ENCODE measurements around the gene KANSL2.
"Not testable (repeated sequence)": the region's sequence is repeated elsewhere in the genome, so short reads cannot be mapped to it uniquely, and the experiment has no call there.

Gene KANSL2

DNA sequence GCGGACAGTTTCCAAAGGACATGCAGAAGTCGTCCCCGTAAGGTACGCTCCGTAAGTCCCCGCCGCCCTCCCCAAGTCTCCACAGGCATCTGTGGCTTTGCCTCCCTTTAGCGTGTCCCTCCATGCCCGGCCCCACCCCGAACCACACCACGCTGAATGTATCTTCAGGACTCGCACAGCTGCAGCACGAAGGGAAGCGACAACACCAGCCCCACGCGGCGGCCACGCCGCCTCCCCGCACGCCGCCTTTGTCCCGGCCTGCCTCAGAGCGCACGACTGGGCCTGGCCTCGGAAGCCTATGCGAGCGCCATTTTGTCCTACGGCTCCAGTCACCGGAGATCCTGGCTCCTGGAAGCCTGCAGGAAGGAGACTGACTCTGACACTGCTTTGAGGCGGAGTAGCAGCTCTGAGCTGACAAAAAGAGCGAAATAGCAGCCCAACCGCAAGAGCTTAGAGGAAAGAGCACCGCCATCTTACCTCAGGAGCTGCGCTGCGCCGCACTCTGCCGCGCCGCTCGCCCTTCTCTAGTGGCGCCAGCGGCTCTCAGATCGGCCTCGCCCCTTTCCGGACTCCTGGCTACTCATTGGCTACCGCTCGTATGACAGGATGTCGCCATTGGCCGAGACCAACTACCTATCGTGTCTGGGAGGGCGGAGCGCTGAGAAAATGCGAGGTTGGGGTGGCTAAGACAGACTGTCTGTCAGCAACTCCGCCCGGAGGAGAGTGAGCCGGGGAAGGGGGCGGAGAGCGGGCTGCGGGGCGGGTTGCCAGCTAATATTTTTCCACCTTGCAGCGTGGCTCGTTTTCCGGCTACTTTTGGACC, at the start of gene KANSL2:
KANSL2 (minus strand) TSS at position 529 of the 823 bp plus-strand sequence. CDS start 606 bp downstream, outside the sequence.
- DNase-seq, result peak; percentile 91

DNA sequence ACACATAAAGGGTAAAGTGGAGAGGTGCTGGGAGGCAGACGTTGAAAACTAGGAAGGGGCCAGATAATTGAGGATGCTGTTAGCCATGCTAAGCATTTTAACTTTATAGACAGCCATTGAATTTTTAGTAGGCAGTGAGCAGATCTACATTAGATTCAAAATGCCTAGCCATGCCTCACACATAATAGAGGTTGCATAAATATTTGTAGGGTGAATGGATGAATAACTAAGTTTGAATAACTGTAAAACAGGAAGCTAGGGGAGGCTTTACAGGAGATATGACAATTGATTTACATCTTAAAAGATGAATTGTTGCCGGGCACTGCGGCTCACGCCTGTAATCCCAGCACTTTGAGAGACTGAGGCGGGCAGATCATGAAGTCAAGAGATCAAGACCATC, 46.8 kb upstream of the KANSL2 start:
- no peak for DNase-seq

GRCh38 chr12:48720737-48721136, 38.7 kb upstream of the KANSL2 start:
- DNase-seq, result not testable (repeated sequence)

DNA sequence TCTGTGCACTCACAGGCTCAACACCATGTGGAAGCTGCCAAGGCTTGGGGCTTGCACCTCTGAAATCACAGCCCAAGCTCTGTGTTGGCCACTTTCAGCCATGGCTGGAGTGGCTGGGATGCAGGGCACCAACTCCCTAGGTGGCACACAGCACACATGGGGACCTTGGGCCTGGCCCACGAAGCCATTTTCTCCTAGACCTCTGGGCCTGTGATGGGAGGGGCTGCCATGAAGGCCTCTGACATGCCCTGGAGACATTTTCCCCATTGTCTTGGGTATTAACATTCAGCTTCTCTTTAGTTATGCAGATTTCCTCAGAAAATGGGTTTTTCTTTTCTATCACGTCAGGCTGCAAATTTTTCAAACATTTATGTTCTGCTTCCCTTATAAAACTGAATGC, 38.1 kb upstream of the KANSL2 start:
- DNase-seq, result not testable (repeated sequence)

DNA sequence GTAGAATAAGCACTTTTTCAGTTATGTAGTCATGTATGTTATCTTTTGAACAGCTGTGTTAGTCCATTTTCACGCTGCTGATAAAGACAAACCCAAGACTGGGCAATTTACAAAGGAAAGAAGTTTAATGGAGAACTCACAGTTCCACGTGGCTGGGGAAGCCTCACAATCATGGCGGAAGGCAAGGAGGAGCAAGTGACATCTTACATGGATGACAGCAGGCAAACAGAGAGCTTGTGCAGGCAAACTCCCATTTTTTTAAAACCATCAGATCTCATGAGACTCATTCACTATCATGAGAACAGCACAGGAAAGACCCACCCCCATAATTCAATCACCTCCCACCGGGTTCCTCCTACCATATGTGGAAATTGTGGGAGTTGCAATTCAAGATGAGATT, 37.0 kb upstream of the KANSL2 start:
- not testable (repeated sequence) for DNase-seq

DNA sequence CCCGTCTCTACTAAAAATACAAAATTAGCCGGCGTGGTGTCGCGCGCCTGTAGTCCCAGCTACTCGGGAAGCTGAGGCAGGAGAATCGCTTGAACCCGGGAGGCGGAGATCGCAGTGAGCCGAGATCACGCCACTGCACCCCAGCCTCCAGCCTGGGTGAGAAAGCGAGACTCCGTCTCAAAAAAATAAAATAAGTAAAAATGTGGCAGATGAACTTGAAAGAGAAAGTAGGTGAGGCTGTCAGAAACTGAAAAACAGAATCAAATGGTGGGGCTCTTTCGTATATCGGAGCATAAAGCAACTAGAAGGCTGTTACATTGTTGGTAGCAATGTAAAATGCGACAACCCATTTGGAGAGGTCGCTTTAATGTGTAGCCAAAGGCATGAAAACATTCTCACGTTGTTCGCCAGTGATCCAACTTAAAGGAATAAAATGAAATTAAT, 35.2 kb upstream of the KANSL2 start:
- no peak for DNase-seq

DNA sequence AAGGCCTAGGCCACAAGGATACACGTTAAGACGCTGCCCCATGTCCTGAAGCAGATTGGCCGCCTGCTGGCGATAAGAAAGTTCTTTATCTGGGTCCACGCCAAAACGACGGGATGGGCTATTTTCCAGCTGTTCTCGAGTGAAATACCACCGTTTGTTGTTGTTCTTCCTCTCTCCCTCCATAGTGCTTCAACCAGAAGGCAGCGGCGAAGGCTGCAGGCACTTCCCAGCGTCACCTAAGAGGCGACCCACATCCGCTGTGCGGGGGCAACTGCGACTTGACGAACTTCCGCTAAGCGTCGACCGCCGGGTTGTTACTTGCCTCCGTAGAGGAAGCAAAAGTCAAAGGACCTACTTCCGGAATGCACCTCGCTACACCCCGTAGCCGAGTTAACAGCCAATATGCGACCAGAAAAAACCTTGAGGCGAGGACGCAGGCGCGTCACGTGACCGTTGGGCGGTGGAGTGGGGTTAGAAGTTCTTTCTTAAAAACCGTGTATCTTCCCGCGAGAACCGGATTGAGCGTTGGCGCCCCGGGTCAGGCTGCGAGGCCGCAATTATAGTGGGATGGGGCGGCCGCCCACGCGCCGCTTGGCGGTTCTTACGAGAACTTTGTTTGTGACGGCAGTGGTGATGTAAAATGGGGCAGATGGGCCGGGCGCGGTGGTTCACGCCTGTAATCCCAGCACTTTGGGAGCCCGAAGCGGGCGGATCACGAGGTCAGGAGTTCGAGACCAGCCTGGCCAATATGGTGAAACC, 34.6 kb upstream of the KANSL2 start, which contains the start of gene CCNT1:
CCNT1 (minus strand) TSS at position 215 of the 759 bp plus-strand sequence; CDS start at position 183, 32 bp downstream.
- peak; percentile 95 for DNase-seq

DNA sequence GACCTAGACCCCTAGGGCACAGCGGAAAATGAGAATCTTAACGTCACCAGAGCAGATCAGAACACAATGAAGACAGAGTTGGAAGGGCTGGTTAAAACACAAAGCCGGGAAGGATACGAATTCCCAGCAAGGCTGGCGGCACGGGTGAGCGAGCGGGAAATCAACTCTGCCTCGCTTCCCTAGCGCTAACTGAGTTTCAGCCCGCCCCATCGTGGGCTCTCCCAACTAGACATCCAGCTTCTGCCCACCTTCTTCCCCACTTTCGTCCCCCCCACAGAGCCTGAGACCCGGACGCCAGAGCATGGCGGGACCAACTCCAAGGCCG, 34.1 kb upstream of the KANSL2 start:
- no peak for DNase-seq

- no peak for DNase-seq
Observed at GRCh38 chr12:48712209-48712608, 30.2 kb upstream of the KANSL2 start.

DNA sequence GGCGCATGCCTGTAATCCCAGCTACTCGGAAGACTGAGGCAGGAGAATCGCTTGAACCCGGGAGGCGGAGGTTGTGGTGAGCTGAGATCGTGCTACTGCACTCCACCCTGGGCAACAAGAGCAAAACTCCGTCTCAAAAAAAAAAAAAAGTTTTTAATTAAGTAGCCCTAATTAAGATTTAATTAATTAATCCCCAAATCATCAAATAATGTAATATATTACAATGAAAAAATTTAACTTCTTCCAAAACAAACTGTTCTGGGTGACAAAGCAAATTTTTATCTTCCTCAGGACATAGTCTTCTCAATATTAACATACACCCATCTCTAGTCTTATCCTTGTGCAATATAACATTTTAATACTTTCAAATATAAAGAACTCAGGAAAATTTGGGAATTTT, 16.8 kb upstream of the KANSL2 start:
- DNase-seq, result not testable (repeated sequence)

DNA sequence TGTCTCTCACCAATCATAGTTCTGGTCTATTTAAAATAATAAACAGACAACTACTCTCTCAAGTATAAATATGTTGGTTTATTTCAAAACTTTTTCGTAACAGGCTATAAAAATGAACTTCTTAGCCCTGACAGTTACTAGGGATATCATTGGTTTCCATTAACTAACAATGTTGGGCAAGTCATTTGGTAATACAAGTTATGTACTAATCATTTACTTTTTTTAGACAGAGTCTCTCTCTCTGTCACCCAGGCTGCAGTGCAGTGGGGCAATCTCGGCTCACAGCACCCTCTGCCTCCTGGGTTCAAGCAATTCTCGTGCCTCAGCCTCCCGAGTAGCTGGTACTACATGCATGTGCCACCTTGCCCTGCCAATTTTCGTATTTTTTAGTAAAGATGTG, 14.6 kb upstream of the KANSL2 start:
- DNase-seq, result no peak

DNA sequence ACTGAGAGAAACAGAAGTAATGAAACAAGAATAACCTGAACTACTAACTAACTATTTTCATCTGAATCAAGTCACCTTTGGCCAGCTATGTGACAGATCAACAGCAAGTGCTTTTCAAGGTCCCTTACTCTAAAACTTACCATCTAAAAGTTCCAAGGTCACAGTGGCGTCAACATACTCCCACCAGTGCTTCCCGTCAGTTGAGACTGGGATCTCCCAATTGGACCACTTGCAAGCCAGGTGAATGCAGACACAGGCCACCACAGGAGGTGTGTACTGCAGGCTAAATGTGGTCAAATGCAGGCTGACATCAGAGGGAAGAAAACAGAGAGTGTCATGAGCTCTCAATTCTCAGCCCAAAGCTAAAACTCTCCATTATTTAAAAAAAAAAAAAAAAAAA, 13.8 kb upstream of the KANSL2 start:
- no peak for DNase-seq

GRCh38 chr12:48694038-48694437, 12.0 kb upstream of the KANSL2 start:
- no peak for DNase-seq

GRCh38 chr12:48693572-48693971, 11.5 kb upstream of the KANSL2 start:
- no peak for DNase-seq

- no peak for DNase-seq
Observed at GRCh38 chr12:48691826-48692487, 9.9 kb upstream of the KANSL2 start.

- no peak for DNase-seq
Observed at GRCh38 chr12:48690990-48691389, 9.0 kb upstream of the KANSL2 start.

- no peak for DNase-seq
Observed at GRCh38 chr12:48690436-48690835, 8.4 kb upstream of the KANSL2 start.

GRCh38 chr12:48688836-48689235, 6.8 kb upstream of the KANSL2 start:
- DNase-seq, result no peak

- DNase-seq, result no peak
Observed at GRCh38 chr12:48687592-48687991, 5.6 kb upstream of the KANSL2 start.

DNA sequence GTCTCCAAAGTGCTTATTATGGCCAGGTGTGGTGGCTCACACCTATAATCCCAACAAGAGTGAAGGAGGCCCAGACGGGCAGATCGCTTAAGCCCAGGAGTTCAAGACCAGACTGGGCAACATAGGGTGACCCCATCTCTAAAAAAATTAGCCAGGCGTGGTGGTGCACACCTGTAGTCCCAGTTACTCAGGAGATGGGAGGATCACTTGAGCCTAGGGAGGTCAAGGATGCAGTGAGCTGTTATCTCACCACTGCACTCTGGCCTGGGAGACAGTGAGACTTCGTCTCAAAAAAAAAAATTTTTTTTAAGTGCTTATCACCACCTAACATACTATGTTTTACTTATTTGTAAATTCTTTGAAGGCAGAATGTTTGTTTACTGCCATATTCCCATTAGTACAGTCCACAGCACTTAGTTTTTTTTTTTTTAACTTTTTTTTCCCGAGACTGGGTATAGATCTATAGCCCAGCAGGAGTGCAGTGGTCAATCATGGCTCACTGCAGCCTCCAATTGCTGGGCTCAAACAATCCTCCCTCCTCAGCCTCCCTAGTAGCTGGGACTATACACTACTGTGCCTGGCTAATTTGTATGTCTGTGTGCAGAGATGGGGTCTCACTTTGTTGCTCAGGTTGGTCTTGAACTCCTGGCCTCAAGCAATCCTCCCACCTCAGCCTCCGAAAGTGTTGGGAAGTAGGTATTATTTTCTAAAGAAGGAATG, 4.7 kb upstream of the KANSL2 start:
- no peak for DNase-seq

DNA sequence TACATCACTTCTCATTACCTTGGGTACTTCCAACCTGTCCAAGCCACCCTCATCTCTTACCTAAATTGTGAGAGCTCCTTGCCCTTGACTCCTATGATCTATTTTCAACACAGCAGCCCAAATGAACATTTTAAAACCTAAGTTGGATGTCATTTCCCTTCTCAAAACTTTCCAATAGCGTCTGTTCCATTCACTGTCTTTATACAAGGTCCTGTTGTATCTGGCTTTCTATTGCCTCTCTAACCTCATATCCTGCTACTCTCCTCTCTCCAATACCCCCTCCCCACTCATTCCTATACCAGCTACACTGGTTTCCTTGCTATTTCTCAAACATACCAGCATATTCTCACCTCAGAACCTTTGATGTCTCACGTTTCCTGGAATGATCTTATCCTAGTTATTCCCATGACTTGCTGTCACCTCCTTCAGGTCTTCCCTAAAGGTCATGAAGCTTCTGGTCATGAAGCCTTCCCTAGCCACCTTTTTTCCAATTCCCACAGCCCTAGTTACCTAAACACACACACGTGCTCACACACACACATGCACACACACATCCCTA, 4.1 kb upstream of the KANSL2 start:
- DNase-seq, result no peak

- no peak for DNase-seq
Observed at GRCh38 chr12:48683534-48683933, 1.5 kb upstream of the KANSL2 start.

GRCh38 chr12:48682927-48683326, 889 bp upstream of the KANSL2 start:
- no peak for DNase-seq
